ENCODE data around the gene IGFBP4.
"Not testable (repeated sequence)": the region's sequence is repeated elsewhere in the genome, so short reads cannot be mapped to it uniquely, and the experiment has no call there.

IGFBP4 gene

GRCh38 chr17:40443196-40443987 is at the start of gene IGFBP4:
IGFBP4 (plus strand) TSS chr17:40443450; CDS start chr17:40443736, 286 bp downstream.
- DNase-seq = peak; percentile 65

GRCh38 chr17:40399185-40399584 is 44.1 kb upstream of the IGFBP4 start:
- DNase-seq = no peak

GRCh38 chr17:40402668-40403067 is 40.6 kb upstream of the IGFBP4 start:
- no peak for DNase-seq

GRCh38 chr17:40404003-40404402 is 39.2 kb upstream of the IGFBP4 start:
- DNase-seq = no peak

- no peak for DNase-seq
Observed at GRCh38 chr17:40407460-40407859, 35.8 kb upstream of the IGFBP4 start.

GRCh38 chr17:40409540-40409939 is 33.7 kb upstream of the IGFBP4 start:
- not testable (repeated sequence) for DNase-seq

- DNase-seq = no peak
Observed at GRCh38 chr17:40410082-40410481, 33.2 kb upstream of the IGFBP4 start.

- no peak for DNase-seq
Observed at GRCh38 chr17:40411821-40412220, 31.4 kb upstream of the IGFBP4 start.

- DNase-seq = no peak
Observed at GRCh38 chr17:40412880-40413279, 30.4 kb upstream of the IGFBP4 start.

- not testable (repeated sequence) for DNase-seq
Observed at GRCh38 chr17:40414312-40414711, 28.9 kb upstream of the IGFBP4 start.

GRCh38 chr17:40415390-40415789 is 27.9 kb upstream of the IGFBP4 start:
- DNase-seq = no peak

GRCh38 chr17:40416671-40417070 is 26.6 kb upstream of the IGFBP4 start:
- DNase-seq = no peak

- no peak for DNase-seq
Observed at GRCh38 chr17:40417258-40417608, 26.0 kb upstream of the IGFBP4 start.

GRCh38 chr17:40417609-40418427 is 25.4 kb upstream of the IGFBP4 start, which contains the start of gene TOP2A:
TOP2A (minus strand) TSS chr17:40417896; CDS start chr17:40417791, 105 bp downstream.
- peak; percentile 95 for DNase-seq

- peak; percentile 38 for DNase-seq
Observed at GRCh38 chr17:40418428-40418706, 24.9 kb upstream of the IGFBP4 start.

GRCh38 chr17:40419559-40420331 is 23.5 kb upstream of the IGFBP4 start:
- DNase-seq = no peak

GRCh38 chr17:40422990-40423633 is 20.1 kb upstream of the IGFBP4 start:
- no peak for DNase-seq

- no peak for DNase-seq
Observed at GRCh38 chr17:40425741-40426140, 17.5 kb upstream of the IGFBP4 start.

GRCh38 chr17:40427002-40427491 is 16.2 kb upstream of the IGFBP4 start:
- peak; percentile 18 for DNase-seq

- peak; percentile 14 for DNase-seq
Observed at GRCh38 chr17:40430272-40431230, 12.7 kb upstream of the IGFBP4 start.

- peak; percentile 25 for DNase-seq
Observed at GRCh38 chr17:40431231-40431602, 12.0 kb upstream of the IGFBP4 start.

Measured in activated CD4-positive, CD25-positive, alpha-beta regulatory T cell treated with anti-CD3 and anti-CD28 coated beads, Interleukin-2, amount 50 U/mL, for 72 hours (primary cell).